Activated CD4-positive, CD25-positive, alpha-beta regulatory T cell treated with anti-CD3 and anti-CD28 coated beads, Interleukin-2, amount 50 U/mL, for 16 hours (primary cell): ENCODE measurements around the gene NBDY.
"Not testable (repeated sequence)": the region's sequence is repeated elsewhere in the genome, so short reads cannot be mapped to it uniquely, and the experiment has no call there.

Source experiments
- DNase-seq: peaks from one replicate; pipeline ENCODE4 v3.0.0-alpha.2; 2020; ENCODE audit warnings: low read depth, low spot score

NBDY gene

DNA sequence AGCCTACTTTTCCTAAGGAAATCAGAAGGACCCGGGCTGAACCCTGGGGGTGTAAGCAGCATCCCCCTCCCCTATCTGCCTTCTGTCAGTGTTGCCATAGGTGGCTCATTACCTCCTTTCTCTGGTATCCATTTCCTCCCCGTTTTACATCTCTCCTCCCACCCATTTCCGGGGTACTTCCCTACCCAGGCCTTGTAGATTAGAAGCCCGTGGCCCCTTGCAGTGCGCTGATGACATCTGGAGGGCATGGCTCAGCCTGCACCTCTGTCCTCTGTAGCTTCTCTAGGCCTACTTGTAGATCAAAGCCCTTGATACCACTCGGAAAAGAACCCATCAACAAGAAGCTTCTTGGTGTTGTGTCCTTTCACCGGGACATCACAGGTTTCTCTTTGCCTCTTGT, 71.8 kb downstream of the NBDY start:
- peak; percentile 16 for DNase-seq

GRCh38 chrX:56802428-56802827, 73.4 kb downstream of the NBDY start:
- no peak for DNase-seq

- peak; percentile 21 for DNase-seq
Observed at GRCh38 chrX:56802921-56803849, 74.1 kb downstream of the NBDY start.

DNA sequence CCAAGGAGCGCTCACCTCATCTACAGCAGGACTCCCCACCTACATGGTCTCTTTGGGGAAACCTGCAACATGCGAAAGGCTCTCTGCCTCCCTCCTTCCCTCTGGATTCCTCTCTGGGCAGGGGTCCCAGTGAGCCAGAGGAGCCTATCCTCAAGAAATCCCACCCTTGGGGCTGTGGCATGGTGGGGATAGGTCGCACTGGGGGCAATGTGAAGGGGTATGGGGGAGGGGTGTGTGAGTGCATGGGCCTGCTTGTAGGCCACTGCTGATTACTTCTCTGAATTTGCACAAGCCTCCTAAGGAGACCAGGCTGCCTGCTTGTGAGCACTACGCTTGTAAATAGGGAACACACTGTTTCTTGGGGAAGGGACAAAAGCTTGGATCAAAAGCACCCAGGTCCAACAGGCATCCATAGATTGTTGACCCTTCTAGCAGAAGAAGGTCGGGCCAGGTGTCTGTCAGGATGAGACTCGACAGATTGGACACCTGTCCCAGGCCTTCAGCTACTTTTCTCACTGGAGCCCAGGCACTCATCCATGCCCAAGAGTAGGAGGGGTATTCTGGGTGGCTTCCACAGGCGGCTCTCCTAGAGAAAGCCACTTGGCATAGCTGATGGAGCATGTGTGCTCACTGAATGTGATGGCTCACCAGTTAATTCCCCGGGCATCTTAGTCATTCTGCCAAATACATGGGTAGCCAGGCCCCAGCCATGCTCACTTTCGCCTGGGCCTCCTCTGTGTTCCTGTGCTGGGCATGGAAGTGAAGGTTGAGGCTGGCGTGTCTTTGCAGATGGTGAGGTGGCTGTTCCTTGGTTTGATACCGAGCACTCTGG, 75.0 kb downstream of the NBDY start:
- DNase-seq: no peak

- no peak for DNase-seq
Observed at GRCh38 chrX:56804867-56805266, 75.8 kb downstream of the NBDY start.

GRCh38 chrX:56805399-56805798, 76.4 kb downstream of the NBDY start:
- DNase-seq: no peak

DNA sequence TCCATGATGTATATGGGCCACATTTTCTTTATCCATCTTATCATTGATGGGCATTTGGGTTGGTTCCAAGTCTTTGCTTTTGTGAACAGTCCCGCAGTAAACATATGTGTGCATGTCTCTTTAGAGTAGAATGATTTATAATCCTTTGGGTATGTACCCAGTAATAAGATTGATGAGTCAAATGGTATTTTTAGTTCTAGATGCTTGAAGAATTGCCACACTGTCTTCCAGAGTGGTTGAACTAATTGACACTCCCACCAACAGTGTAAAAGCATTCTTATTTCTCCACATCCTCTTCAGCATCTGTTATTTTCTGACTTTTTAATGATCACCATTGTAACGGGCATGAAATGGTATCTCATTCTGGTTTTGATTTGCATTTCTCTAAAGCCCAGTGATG, 77.1 kb downstream of the NBDY start:
- DNase-seq: not testable (repeated sequence)

DNA sequence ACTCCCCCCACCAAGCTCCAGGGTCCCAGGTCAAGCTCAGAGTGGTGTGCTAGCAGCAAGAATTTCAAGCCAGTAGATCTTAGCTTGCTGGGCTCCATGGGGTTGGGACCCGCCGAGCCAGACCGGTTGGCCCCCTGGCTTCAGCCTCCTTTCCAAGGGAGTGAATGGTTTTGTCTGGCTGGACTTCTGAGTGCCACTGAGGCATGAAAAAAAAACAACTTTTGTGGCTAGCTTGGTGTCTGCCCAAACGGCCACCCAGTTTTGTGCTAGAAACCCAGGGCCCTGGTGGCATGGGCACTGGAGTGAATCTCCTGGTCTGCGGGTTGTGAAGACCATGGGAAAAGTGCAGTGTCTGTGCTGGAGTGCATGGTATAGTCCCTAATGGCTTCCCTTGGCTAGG, 82.6 kb downstream of the NBDY start:
- DNase-seq: no peak

DNA sequence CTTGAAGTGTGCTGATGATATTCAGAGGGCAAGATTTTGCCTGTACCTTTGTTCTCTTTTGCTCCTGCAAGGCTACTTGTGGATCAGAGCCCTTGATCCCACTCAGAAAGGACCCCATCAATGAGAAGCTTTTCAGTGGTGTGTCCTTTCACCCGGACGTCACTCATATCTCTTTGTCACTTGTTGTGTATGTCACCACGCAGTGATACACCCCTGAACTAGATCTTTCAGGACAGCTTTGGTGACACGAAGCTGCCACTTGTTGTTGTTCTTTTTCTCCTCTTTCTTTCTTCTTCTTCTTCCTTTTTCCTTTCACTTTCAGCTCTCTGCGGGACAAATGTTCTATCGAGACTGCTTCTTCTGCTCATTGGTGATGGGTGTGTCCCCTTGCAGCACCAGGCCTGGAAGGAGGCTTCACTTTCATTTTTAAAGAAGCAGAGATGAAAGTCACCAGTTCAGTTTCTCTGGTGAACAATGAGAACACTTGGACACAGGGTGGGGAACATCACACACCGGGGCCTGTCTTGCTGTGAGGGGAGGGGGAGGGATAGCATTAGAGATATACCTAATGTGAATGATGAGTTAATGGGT, 83.6 kb downstream of the NBDY start:
- DNase-seq: no peak

DNA sequence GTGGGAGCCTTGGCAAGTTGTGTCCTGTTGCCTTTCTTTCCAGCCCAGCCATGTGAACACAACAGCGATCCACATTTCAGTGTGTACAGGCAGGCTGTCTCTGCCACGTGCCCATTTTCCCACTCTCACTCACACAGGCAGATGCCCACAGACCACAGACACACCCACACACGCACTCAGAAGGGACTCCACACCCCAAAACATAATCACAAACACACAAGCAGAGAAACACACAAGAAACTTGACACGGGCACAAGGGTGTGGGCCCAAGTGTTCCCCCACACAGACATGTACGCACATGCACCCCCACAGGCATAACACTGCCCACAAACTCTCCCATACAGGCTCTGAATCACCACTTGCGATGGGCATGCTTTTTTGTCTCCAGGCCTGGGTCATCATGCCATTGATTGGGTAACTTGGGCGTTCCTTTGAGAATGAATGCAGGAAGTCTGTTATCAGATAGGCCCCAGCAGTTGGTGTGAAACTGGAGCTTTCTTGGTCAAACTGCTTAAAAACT, 84.3 kb downstream of the NBDY start:
- DNase-seq: no peak

GRCh38 chrX:56817179-56817578, 88.1 kb downstream of the NBDY start:
- DNase-seq: no peak

- no peak for DNase-seq
Observed at GRCh38 chrX:56826020-56826419, 97.0 kb downstream of the NBDY start.

DNA sequence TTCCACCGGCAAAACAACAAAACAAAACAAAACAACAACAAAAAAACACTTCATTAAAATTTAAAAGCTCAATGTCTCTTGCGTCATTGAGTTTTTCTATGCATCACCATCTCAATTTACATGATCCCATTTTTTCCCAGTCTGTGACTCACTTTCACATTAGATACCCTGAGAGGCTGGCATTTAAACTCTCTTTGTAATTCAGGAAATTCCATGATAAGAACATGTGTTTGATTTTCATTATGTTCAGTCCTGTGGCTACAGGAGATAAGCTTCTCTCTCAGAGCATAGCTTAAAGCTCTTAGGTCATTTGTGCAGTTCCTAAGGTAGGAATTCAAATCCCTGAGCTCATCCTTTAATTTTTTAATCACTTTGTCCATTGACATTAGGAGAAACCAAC, 104.6 kb downstream of the NBDY start:
- no peak for DNase-seq

DNA sequence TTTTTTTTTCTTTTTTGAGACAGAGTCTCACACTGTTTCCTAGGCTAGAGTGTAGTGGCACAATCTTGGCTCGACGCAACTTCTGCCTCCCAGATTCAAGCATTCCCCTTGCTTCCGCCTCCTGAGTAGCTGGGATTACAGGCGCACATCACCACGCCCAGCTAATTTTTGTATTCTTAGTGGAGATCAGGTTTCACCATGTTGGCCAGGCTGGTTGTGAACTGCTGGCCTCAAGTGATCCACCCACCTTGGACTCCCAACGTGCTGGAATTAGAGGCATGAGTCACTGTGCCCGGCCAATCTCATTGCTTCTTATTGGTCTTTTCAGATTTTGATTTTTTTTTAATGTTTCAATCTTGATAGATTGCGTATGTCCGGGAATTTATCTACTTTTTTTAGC, 124.4 kb downstream of the NBDY start:
- no peak for DNase-seq

GRCh38 chrX:56857042-56857441, 128.0 kb downstream of the NBDY start:
- DNase-seq: no peak

DNA sequence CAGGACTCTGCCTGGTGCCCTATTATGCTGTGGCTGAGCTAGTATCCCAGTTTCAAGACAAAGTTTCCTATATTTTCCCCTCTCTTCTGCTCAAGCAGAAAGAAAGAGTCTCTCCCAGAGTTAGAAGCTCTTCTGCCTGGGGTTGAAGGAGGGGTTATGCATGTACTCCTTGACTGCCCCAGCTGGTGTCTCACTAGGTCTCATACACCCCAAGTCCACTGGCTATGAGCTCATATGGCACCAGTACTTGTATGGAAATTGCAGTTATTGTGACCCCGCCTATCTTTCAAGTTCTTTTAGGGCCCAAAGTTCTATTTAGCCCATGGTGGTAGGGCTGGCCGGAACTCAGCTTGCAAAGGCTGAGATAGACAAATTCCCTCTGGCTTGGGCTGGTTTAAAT, 131.8 kb downstream of the NBDY start:
- no peak for DNase-seq
